HepG2 (cell line): Measurements from ENCODE around the gene VPS18. TPM values are rescaled to one million over a fixed set of nuclear protein-coding genes. Genes with fewer than 3 reads are reported as not detected.

ENCODE experiments used
- DMAP1 ChIP-seq: IDR thresholded peaks from 2 replicates; pipeline ENCODE4 v1.6.1; 2016
- ZNF142 ChIP-seq: sonication (generic); formaldehyde crosslinking; IDR thresholded peaks from 2 replicates; pipeline ENCODE4 v1.4.0; 2020; ENCODE audit warnings: missing genetic modification reagents
- ZNF407 ChIP-seq: sonication (generic); formaldehyde crosslinking; IDR thresholded peaks from one replicate; pipeline ENCODE4 v1.5.1; 2020; ENCODE audit warnings: mild to moderate bottlenecking, missing genetic modification reagents; ENCODE audit errors: not compliant biosample characterization
- ZNF543 ChIP-seq: sonication (generic); formaldehyde crosslinking; IDR thresholded peaks from 2 replicates; pipeline ENCODE4 v1.4.0; 2020; ENCODE audit warnings: mild to moderate bottlenecking, missing genetic modification reagents
- ZNF562 ChIP-seq: sonication (generic); formaldehyde crosslinking; IDR thresholded peaks from 2 replicates; pipeline ENCODE4 v1.8.0; 2022; ENCODE audit warnings: missing genetic modification reagents, borderline replicate concordance
- ZNF784 ChIP-seq: sonication (generic); formaldehyde crosslinking; IDR thresholded peaks from 2 replicates; pipeline ENCODE4 v1.5.1; 2020; ENCODE audit warnings: missing genetic modification reagents, mild to moderate bottlenecking, borderline replicate concordance
- ZNF800 ChIP-seq: sonication (generic); formaldehyde crosslinking; IDR thresholded peaks from 2 replicates; pipeline ENCODE4 v1.4.0; 2020; ENCODE audit warnings: missing genetic modification reagents
- polyA plus RNA-seq, 8 experiments: library from polyadenylated mRNA; depleted of rRNA in 3 of 8; stranded (reverse) in 7 of 8; unstranded in 1 of 8; fragments of >200 nt; fragmentation: Illumina TruSeq in 4 of 8; extraction: Trizol in 4 of 8; gene quantifications; 2 replicates each; pipeline versions ENCODE4 v1.2.1 to v1.2.3, GENCODE V29; 2011 to 2016; ENCODE audit warnings: low read depth in 4 of 8, missing spikeins in 1 of 8, mixed read lengths in 1 of 8; ENCODE audit not compliant: insufficient read depth in 1 of 8
- total RNA-seq, 5 experiments: library from RNA; depleted of rRNA; stranded (reverse); fragments of >200 nt; fragmentation: Illumina TruSeq; extraction: Trizol; gene quantifications; 2 replicates each; pipeline ENCODE4 v1.2.3, GENCODE V29; 2016; ENCODE audit warnings: low read depth in 1 of 5
- TF ChIP-seq, protein P1 (sequence below): sonication (generic); formaldehyde crosslinking; IDR thresholded peaks from 2 replicates; pipeline ENCODE4 v1.5.1; 2020; ENCODE audit warnings: mild to moderate bottlenecking, missing genetic modification reagents, moderate library complexity

The VPS18 gene
- total and polyA plus RNA-seq, 2 of the 13 experiments (the other 11 are each of a cell fraction or from before 2014, with no cell fraction given): 5.8 to 17.0 TPM

GRCh38 chr15:40893733-40894680 is at the start of gene VPS18 (continued):
- no peak for TF ChIP-seq ZNF407
- TF ChIP-seq, protein P1, sequence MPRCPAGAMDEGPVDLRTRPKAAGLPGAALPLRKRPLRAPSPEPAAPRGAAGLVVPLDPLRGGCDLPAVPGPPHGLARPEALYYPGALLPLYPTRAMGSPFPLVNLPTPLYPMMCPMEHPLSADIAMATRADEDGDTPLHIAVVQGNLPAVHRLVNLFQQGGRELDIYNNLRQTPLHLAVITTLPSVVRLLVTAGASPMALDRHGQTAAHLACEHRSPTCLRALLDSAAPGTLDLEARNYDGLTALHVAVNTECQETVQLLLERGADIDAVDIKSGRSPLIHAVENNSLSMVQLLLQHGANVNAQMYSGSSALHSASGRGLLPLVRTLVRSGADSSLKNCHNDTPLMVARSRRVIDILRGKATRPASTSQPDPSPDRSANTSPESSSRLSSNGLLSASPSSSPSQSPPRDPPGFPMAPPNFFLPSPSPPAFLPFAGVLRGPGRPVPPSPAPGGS: no peak
- TF ChIP-seq ZNF543 (CRISPR knock-in tag): no peak; the same call in 1 of the 2 replicates
- no peak for TF ChIP-seq ZNF562
- TF ChIP-seq ZNF800 (CRISPR knock-in tag): 0 out of 2 replicates have a peak, but pooled peaks have one; percentile 37
- no peak for TF ChIP-seq ZNF784 (CRISPR knock-in tag)
- TF ChIP-seq ZNF142: no peak
- TF ChIP-seq DMAP1: no peak
